NB4 (cell line): ENCODE measurements around the gene THSD4.

Source experiments
- CTCF ChIP-seq: IDR thresholded peaks from one replicate; pipeline ENCODE4 v1.5.1; 2012; ENCODE audit warnings: low read depth, low read length
- TF ChIP-seq, protein P1 (sequence below): IDR thresholded peaks from 2 replicates; pipeline ENCODE4 v1.6.1; 2011; ENCODE audit warnings: low read depth, low read length

GRCh38 chr15:71462638-71463037 is 347.4 kb downstream of the THSD4 start:
- TF ChIP-seq CTCF: no peak
- TF ChIP-seq, protein P1, sequence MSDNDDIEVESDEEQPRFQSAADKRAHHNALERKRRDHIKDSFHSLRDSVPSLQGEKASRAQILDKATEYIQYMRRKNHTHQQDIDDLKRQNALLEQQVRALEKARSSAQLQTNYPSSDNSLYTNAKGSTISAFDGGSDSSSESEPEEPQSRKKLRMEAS: no peak
